DMS53 treated with DMSO at 0.1 percent for 48 hours (cell line): Measurements from ENCODE around the gene GDPD5.

Source experiments
- DNase-seq: peaks from one replicate; lab custom pipeline; 2025; ENCODE audit not compliant: unreplicated experiment; lab: John Stamatoyannopoulos, UW

The GDPD5 gene

DNA sequence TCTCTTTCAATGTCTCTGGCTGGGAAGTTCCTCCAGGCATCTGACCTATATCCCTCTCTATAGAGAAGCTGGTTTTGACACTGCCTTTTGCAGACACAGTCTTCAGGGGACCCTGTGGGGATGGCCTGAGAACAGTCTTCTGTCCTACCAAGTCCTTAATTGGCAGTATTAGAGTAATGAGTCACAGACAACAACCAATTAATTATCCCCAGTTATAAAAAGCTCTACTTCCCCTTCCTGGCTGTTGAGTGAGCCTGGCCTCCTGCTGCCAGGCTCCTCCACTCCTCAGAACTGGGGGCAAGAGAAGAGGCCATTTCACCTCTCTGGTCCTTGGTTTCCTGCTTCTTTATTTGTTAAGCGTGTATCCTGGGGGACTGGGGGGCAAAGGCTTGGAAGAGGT, 51.5 kb downstream of the GDPD5 start:
- DNase-seq: no peak

DNA sequence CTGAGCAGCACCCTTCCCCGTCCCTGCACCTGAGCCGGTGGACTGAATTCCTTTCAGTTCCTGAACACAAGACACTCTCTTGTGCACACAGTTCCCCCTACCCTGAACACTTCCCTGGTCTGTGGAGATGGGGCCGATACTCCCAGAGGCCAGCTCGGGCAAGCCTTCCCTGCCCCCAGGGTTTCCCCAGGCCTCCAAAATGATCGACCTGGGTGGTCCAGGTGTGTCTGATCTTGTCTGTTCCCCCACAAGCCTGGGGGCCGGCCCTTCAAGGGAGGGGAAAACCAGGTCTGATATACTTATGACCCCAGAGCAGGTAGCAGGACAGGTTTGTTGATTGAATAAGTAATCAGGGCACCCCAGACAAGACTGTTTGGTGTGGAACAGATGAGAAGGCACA, 52.1 kb downstream of the GDPD5 start:
- DNase-seq: no peak

DNA sequence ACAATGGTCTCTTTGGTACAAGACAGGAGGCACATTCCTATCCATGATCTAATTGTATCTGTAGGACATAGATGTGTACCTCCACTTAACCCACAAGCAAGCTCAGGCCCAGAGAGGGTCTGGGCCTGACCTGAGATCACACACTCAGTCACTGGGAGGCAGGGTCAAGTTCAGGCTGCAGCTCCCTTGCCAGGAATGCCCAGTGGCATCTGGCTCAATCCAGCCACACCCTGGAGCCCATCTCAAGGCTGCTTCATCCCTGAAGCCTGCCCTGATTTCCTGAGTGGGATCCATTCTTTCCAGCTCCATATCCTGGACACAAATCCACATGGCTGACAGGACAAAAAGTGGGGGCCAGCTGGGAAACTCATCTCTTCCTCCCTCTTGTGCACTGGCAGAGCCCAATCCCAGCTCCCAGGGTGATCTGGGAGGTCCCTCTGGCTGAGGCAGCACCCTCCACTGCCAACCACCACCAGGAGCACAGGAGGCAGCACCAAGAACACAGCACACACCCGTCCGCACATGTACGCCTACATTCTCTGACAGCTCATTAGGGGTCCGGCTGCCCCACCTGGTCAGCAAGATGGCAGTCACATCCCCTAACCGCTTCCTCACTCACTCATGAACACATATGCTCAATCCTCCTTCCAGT, 53.5 kb downstream of the GDPD5 start:
- no peak for DNase-seq

DNA sequence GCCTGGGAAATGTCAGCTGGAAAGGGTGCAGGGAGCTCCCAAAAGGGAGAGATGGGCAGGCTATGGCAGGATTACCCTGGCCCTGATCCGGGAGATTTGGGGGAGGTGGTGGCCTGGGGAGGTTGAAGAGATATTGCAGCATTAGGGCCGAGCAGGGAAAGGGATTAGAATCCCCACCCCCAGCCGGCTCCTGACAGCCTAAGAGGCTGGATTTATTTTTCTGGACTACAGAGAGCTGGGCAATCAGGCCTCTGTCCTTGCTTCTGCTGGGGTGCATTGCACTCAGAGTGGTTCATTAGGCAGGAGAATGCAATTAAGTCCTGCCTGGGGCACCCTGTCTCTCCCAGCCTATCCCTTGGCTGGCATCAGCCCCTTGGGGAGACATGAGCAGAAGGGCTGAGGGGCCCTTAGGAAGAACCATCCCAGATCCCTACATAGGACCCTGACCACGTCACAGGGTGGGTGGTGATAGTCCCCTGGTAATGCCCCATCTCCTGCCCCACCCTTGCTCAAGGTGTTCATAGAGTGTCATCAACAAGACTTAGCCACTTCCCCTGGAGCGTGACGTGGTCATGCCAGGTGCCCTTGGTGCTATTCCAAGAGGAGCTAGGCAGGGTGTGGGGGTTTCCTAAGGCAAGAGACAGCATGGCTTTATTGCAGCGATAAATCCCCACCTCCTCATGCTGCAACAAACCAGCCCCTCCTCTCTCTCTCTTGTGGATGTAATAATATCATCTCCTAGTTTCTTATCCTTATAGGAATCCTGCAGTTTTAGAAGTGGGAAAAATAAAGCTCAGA, 54.4 kb downstream of the GDPD5 start:
- DNase-seq: no peak

DNA sequence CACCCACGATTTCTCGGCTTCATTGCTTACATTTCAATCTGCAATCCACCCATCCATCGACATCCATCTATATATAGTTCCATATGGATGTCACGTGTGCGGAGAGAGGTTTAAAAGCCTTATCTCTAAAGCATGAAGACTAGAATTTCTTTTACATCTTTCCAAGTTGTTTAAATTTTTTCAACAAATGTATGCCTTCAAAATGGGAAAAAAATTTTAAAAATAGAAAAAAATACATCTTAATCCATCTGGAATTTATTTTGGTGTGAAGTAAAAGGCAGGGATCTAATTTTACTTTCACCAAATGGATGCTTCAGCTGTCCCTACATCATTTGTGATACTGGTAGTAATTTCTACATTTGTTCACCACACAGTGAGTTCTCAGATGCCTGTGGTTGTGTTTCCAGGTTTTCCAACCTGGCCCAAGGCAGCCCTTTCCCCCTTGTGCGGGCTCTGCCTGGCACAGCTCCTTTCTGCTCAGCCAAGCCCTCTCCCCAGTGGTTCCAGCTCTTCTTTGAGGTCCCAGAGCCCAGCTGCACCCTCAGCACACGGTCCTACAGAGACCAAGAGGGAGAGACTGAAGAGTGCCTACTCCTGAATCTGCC, 55.2 kb downstream of the GDPD5 start:
- DNase-seq: no peak

DNA sequence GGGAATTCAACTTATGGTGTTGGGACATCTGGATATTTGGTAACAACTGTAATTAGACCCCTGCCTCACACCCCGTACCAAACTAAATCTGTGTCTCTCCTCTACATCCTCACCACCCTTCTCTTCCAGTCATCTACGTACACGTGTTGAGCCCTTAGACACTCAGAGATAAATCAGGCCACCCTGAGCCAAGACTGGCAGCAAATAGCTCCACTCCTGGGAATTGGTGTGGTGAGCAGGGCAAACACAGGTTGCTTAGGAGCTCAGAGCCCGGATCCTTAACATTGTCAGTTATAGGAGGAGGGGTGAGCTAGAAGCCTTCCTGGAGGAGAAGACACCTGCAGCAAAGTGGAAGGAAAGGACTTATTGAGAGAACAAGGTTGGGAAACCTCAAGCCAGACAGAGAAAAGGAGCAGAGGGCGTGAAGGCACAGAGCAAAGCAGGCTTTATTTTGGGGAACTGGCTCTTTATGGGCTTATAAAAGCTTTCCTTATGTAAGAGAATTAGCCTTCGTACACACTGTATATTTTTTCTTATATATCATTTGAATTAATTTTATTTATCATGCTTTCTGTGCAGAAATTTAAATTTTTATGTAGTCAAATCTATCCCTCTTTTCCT, 55.8 kb downstream of the GDPD5 start:
- no peak for DNase-seq

DNA sequence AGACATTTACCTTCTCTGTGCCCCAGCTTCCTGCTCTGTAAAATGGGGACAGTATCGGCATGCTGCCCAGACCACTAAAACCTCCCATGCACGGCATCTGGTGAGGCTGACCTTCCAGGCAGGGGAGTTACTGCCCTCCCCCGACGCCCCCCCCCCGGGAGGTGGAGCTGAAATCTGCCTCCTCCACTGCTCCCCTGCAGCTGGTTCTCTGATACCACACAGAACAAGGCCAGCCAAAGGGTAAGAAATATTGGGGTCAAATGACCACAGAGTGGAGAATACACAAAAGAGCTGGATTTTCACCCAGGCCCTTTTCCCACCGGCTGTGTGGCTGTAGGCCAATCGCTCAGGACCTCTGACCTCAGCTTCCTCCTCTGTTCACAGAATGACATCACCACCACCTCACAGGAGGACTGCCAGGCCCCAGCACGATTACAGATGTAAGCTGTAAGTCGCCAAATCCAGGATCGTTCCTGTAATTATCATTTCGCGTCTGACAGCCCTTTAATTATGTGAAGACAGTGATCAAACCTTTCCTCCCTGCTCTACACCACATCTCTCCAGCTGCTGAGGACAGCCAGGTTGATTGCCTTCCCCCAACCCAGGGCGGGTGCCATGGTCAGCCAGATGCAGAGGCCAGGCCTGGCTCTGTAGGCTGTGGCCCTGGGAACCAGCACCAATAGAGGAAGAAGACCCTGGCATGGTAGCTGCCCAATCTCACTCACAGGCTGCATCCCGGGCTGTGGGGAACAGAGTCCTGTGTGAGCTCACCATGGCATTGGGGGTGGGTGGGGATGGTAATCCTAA, 57.0 kb downstream of the GDPD5 start:
- DNase-seq: no peak

DNA sequence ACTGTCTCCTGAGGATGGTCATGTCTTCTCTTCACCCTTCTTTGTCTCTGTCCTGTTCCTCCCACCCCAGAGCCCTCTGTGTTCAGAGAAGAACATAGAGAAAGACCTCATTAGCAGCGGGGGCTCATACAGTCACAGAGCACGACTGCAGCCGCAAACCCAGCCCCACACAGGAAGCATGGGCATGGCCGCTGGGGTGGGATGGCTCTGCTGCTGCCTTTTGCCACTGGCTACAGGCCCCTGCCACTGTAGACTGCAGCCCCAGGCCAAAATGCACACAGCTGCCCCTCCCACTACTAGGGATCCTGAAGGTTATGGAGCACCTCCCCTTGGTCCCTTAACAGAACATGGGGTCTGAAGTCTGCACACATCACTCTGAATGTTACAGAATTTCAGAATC, 57.9 kb downstream of the GDPD5 start:
- no peak for DNase-seq

DNA sequence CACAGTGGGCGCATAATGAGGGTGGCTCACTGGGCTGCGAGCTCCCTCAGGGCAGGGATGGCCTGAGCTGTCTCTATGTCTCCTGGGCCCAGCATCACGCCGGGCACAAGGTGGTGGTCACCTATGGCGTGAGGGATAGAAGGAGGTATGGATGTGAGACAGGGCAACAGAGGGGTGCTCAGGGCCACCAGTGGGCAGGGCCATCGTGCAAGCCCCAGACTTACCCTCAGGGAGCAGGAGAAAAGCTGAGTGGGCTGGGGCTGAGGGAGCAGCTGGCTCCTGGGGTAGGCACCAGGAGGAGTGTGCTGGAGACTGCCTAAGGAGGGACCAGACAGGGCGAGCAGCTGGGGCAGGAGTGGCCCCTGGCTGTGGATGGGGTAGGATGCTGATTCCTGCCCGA, 58.4 kb downstream of the GDPD5 start:
- no peak for DNase-seq

DNA sequence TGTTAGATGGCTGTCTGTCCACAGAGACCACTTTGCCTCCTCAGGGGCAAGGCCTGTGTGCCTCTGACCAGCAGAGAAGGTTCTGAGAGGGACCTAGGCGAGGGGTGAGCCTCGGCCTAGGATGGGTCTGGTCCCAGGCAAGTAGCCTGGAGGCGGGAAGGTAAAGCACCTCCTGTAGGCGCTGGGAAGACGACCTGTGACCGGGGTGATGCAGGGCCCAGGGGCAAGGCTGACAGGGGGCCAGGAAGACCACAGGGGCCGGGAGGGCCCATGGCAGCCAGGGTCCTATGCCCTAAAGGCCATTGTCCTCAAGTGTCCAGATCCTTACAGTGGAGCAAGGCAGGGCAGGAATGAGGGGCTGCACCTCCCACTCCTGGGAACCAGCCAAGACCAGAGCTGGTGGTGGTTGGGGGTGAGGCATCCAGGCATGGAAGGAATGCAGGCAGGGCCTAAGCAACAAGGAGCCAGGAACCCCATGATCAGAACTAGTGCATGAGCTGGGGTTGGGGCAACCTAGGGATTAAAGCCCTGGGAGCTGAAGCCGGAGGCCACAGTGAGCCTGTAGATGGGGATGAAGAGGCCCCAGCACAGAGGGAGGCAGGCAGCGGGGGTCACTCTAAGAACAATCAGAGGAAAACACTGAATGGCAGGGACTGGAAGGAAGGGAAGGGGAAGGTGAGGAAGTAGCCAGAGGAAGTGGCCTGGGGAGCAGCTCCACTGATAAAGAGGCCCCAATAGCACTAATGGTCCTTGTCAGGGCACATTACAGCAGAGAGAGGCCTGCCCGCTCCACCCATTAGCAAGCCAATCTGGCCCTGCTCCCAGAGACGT, 59.8 kb downstream of the GDPD5 start:
- no peak for DNase-seq

DNA sequence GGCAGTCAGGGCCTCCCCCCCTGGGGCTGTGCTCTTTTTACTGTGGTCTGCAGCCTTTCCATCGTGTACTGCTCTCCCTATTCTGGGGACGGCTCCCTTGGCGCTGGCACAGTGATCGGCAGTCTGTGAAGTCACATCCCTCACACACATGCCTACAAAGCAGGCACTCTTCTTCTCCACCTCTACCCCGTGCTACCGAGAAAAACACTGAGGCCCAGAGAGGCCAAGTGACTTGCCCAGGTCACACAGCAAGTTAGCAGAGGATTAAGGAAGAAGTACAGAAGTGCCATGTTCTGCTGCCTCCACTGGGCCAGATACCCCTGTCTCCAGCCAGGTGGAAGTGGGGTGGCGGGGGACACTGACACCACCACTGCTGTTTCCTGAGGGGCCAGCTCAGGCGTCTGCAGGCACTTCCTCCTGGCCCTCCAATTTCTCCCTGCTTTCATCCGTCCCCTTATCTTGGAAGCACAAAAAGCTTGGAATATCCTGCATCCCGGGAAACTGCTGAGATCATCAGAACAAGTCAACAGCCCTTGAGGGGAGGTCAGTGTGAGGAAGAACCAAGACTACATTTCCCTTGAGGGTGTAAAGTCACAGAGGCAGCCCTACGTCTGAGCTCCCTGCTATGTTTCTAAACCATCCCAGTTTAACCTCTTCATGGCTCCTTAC, 62.5 kb downstream of the GDPD5 start:
- no peak for DNase-seq

DNA sequence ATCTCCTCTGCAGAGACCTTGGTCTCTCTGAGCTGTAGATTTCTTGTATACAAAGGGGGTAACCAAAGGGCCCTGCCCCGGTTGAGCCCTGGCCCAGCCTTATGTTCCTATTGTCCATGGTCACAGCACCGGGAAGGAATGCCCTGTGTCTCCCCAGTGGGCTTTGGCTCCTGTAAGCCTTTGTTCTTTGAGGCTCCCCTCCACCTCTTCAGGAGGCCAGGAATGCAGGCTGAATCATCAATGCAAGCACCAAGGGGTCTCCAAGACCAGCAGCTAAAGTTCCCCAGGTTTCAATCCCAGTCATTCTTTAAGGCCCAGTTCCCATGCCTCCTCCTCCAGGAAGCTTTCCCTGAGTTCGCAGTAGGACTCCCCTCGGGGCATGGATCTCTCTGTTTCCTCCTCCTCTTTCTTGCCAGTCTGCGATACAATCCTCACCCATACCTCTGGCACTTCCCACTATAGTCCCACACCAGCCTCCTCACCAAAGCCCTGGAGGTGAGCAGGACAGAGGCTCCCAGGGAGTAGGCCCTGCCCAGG, 63.6 kb downstream of the GDPD5 start:
- DNase-seq: no peak

DNA sequence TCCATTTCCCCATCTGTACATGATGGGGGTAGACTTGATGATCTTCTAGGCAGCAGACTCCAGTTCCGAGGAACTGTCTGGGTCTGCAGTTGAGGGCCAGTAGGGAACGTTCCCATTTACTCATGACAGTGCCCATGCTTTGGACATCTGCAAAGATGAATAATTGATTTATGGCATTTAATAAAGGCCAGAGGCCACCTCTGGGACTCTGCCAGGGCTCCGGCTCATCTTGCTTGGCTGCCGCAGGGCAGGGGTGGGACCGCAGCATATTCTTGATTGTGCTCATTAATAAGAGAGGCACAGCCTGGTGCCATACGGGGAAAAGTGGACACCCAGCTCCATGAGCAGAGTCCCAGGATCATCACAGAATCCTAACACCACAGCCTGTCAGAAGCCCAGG, 64.6 kb downstream of the GDPD5 start:
- DNase-seq: no peak

DNA sequence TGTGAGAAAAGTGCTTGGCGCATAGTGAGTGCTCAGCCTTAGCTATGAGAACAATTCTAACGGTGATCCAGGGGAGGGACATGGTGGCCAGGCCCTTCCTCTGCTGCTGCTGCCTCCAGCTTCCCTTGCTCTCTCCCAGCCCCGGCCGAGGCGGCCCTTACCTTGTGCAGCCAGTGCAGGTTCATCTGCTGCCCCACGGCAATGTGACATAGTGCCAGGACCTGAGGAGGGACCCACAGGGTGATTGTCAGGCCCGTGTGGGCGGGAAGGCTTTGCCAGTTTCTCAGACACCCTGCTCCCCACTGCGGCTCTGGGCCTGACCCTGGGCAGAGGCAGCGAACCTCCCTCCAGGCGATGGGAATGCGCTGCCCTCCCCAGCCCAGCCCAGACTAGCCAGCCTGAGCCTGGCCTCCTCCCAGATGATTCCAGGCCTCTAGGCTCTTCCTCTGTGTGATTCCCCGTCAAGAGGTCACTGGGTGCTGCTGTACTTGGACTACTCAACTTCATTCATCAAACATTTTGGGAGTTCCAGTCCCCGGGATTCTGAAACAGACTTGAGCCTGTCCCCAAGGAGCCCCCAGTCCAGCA, 69.1 kb downstream of the GDPD5 start:
- DNase-seq: no peak

DNA sequence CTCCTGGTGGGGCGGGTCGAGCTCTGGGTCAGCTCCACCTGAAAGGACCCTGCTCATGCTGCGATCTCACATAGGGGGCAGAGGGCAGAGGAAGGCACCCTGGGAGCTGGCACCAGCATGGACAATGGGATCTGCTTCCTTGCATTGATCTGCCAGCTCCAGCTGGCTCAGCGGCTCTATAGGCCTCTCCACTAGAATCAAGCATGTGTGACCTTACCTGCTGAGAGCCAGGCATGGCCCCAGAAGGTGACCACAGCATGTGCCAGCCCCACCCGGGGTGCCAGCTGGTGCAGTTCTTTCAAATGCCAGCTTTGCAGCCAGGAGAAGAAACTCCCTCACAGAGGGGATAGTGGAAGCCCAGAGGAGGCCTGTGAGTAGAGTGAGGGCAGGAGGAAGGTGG, 70.8 kb downstream of the GDPD5 start:
- no peak for DNase-seq

DNA sequence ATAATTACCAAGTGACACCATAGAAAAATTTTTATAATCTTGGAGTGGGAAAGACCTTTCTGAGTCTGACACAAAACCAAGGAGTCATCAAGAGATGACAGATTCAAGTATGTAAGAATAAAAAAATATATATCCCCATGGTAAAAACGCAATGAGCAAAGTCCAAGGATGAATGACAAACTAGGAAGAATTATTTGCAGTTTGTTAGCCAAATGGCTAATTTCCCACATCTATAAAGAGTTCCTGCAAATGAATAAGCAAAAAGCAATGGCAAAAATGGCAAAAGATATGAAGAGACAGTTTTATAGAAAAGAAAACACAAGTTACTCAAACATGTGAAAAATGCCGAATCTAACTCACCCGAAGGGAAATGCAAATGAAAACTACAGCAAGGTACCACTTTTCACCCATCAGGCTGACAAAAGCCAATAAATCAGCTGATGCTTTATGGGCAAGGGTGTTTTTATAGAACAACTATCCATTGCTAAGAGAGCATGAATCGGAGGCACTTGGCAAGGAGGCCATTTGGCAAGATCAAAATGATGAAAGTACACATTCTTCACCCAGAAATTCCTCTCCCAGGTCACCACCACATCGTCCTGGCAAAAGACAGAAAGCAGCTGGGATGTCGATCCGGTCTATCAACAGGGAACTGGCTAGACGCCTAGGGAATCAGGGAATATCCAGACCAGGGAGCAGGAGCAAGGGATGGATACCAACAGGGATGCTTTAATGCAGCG, 71.7 kb downstream of the GDPD5 start:
- DNase-seq: no peak

DNA sequence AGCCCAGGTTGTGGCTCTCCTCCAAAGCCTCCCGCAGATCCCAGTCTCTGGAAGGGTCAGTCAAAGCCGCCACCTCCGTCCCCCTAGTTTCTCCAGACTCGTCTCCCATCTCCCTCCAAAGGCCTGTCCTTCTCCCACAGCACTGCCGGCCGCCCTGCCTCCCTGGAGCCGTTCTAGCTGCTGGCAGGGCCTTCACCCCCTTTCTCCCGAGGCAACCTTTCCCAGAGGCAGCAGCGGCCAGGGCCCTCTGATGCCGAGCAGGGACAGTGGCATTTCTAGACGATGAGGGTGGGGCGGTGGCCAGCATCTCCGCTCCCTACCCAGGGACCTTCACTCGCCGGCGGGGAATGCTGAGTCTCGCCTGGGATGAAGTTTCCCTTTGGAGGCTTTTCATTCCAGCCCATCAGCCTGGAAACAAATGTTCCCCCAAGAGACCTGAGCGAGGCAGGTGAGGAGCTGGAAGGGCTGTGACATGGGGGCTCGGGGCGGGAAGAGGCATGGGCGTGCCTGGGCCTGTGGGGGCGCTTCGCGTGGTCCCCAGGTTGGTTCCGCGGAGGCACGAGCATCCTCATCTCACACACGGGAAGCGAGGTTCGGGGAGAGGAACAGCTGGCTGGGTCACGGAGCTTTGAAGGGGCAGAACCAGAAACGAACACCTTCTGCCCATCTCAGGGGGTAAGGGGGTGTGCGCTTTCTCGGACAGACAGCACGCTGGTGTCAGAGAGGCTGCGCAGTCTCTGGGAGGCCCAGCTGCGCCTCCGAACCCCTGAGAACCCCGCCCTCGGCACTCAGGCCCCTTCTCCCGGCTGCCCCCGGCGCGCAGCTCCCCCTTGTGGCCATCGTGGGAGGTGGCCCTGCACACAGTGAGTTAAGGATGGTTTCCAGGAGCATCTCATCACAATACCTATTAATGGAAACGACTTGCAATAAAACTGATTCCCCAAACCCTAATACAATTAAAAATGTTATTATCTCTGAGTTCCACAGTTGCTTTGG, 74.6 kb downstream of the GDPD5 start:
- no peak for DNase-seq
